HCT116 (cell line): Measurements from ENCODE around the gene NAB1. TPM values are rescaled to one million over a fixed set of nuclear protein-coding genes. Genes with fewer than 3 reads are reported as not detected.

Experiments
- ATAC-seq: fragments of 200-7000 bp; cut with Tn5 transposase; 2 replicates; pipeline ENCODE4 v1.9.1; 2020; ENCODE audit warnings: mild to moderate bottlenecking, moderate library complexity
- BruUV-seq: library from RNA; stranded (reverse); fragments of 400-500 nt; replicated peaks from 2 replicates; lab custom pipeline; 2021; lab: Mats Ljungman, UMichigan
- CTCF ChIA-PET: fragments of 300-600 bp; sonication (Branson Sonifier 250); formaldehyde crosslinking; loops from one replicate; lab custom pipeline; 2021; ENCODE audit warnings: antibody characterized with exemption; lab: Charles Lee
- POLR2A ChIA-PET: fragments of 300-600, 350-600 bp; sonication (Branson Sonifier 250); formaldehyde crosslinking; loops from one replicate; lab custom pipeline; 2021; ENCODE audit warnings: antibody characterized with exemption; lab: Charles Lee
- RAD21 ChIA-PET, 2 experiments: fragments of 300-600 bp; sonication (Branson Sonifier 250); formaldehyde crosslinking; loops; one replicate each; lab custom pipeline; 2023; ENCODE audit warnings: low total read pairs in 2 of 2; ENCODE audit not compliant: uncharacterized antibody in 2 of 2, unreplicated experiment in 2 of 2, low non-redundant PET in 1 of 2; lab: Charles Lee
- DNase-seq: peaks from one replicate; pipeline ENCODE4 v3.0.0-alpha.2; 2010; ENCODE audit warnings: low read depth, low spot score
- H2AFZ ChIP-seq: fragments of 200-600 bp; shearing (Covaris generic), sonication (generic); 2 replicates; pipeline ENCODE4 v1.6.1; 2017; ENCODE audit warnings: low read depth, mixed run types, mixed read lengths, antibody characterized with exemption, low read length; ENCODE audit not compliant: poor library complexity, severe bottlenecking
- H3K27ac ChIP-seq: 2 replicates; pipeline ENCODE4 v1.5.1; 2012; ENCODE audit warnings: low read depth, low read length
- H3K27me3 ChIP-seq: fragments of 200-600 bp; sonication (generic); 2 replicates; pipeline ENCODE4 v1.6.1; 2016; ENCODE audit warnings: mixed run types, low read length, mixed read lengths; ENCODE audit not compliant: insufficient read depth
- H3K36me3 ChIP-seq, 2 experiments: fragments of 200-500 bp in 1 of 2; fragments of 200-600 bp in 1 of 2; sonication (Bioruptor generic) in 1 of 2; sonication (generic) in 1 of 2; 2 replicates each; pipeline versions ENCODE4 v1.5.1 to v1.6.1; 2014 to 2016; ENCODE audit warnings: low read length in 2 of 2, inconsistent platforms in 1 of 2, mixed read lengths in 1 of 2, mixed run types in 1 of 2; ENCODE audit not compliant: insufficient read depth in 2 of 2, control insufficient read depth in 1 of 2
- H3K4me1 ChIP-seq, 2 experiments: fragments of 200-600 bp in 1 of 2; sonication (generic) in 1 of 2; 2 replicates each; pipeline versions ENCODE4 v1.5.1 to v1.6.1; 2012 to 2017; ENCODE audit warnings: low read length in 2 of 2, inconsistent platforms in 1 of 2, mild to moderate bottlenecking in 1 of 2, mixed read lengths in 1 of 2, mixed run types in 1 of 2, moderate library complexity in 1 of 2; ENCODE audit not compliant: insufficient read depth in 2 of 2, control insufficient read depth in 1 of 2
- H3K4me2 ChIP-seq: fragments of 200-600 bp; sonication (generic); 2 replicates; pipeline ENCODE4 v1.6.1; 2017; ENCODE audit warnings: mixed run types, low read length, mixed read lengths
- H3K4me3 ChIP-seq, 2 experiments: fragments of 200-600 bp in 1 of 2; sonication (generic) in 1 of 2; replicated peaks in 1 of 2; 2 replicates each; pipeline ENCODE4 v1.5.1; 2011 to 2016; ENCODE audit warnings: low read length in 2 of 2, control low read depth in 1 of 2, low read depth in 1 of 2, mild to moderate bottlenecking in 1 of 2, mixed read lengths in 1 of 2, mixed run types in 1 of 2
- H3K79me2 ChIP-seq: fragments of 200-600 bp; sonication (generic); 2 replicates; pipeline ENCODE4 v1.6.1; 2017; ENCODE audit warnings: mild to moderate bottlenecking, mixed run types, low read length, moderate library complexity, mixed read lengths; ENCODE audit not compliant: insufficient read depth
- H3K9ac ChIP-seq: fragments of 200-600 bp; sonication (generic); 2 replicates; pipeline ENCODE4 v1.6.1; 2016; ENCODE audit warnings: low read length, mixed read lengths
- H3K9me2 ChIP-seq: fragments of 200-600 bp; sonication (generic), shearing (Covaris generic); 2 replicates; pipeline ENCODE4 v1.6.1; 2017; ENCODE audit warnings: mixed run types, mild to moderate bottlenecking, moderate library complexity; ENCODE audit not compliant: insufficient read depth
- H3K9me3 ChIP-seq, 2 experiments: fragments of 200-500 bp in 1 of 2; fragments of 200-600 bp in 1 of 2; sonication (Bioruptor generic) in 1 of 2; sonication (generic) in 1 of 2; 2 replicates each; pipeline ENCODE4 v1.6.1; 2014 to 2017; ENCODE audit warnings: low read length in 2 of 2, mixed read lengths in 2 of 2, inconsistent platforms in 1 of 2, low read depth in 1 of 2, mild to moderate bottlenecking in 1 of 2, mixed run types in 1 of 2, moderate library complexity in 1 of 2; ENCODE audit not compliant: control insufficient read depth in 1 of 2, insufficient read depth in 1 of 2
- H4K20me1 ChIP-seq: fragments of 200-600 bp; sonication (generic), shearing (Covaris generic); 2 replicates; pipeline ENCODE4 v1.6.1; 2017; ENCODE audit warnings: mixed run types, mild to moderate bottlenecking, moderate library complexity; ENCODE audit not compliant: insufficient read depth
- CTCF ChIP-seq, 3 experiments: fragments of 200-600 bp in 1 of 3; sonication (generic) in 1 of 3; IDR thresholded peaks in 2 of 3; conservative IDR thresholded peaks in 1 of 3; 2 replicates each; pipeline ENCODE4 v1.5.1; 2012 to 2017; ENCODE audit warnings: low read depth in 2 of 3, low read length in 2 of 3, antibody characterized with exemption in 1 of 3, borderline replicate concordance in 1 of 3, control low read depth in 1 of 3, mild to moderate bottlenecking in 1 of 3, mixed read lengths in 1 of 3, mixed run types in 1 of 3, moderate library complexity in 1 of 3; ENCODE audit not compliant: insufficient read depth in 1 of 3
- EZH2 ChIP-seq: fragments of 200-600 bp; sonication (generic); IDR thresholded peaks from 2 replicates; pipeline ENCODE4 v1.6.1; 2017; ENCODE audit warnings: antibody characterized with exemption, mixed run types
- EZH2phosphoT487 ChIP-seq: fragments of 200-600 bp; IDR thresholded peaks from 2 replicates; pipeline ENCODE4 v1.6.1; 2018; ENCODE audit warnings: antibody characterized with exemption, borderline replicate concordance
- TCF7L2 ChIP-seq: IDR thresholded peaks from 2 replicates; pipeline ENCODE4 v1.7.0; 2011; ENCODE audit warnings: borderline replicate concordance, inconsistent platforms; ENCODE audit not compliant: insufficient read depth, insufficient read length; ENCODE audit errors: extremely low read depth
- ZFX ChIP-seq: fragments of 450-650 bp; IDR thresholded peaks from 2 replicates; pipeline ENCODE4 v1.6.1; 2017
- intact Hi-C: fragments of 100-400 bp; cut with micrococcal nuclease; formaldehyde crosslinking; loops from 2 replicates; pipeline ENCODE4 v1.10.0; 2022
- total RNA-seq: library from RNA; stranded (reverse); gene quantifications from one replicate; pipeline ENCODE4 v1.2.1, GENCODE V29; 2021; ENCODE audit not compliant: unreplicated experiment
- TF ChIP-seq, protein P1 (sequence below): IDR thresholded peaks from 2 replicates; pipeline ENCODE4 v1.6.1; 2011; ENCODE audit warnings: mild to moderate bottlenecking, low read length, moderate library complexity; ENCODE audit not compliant: insufficient replicate concordance; ENCODE audit errors: extremely low read depth

The NAB1 gene
- total RNA-seq, 1 experiment from 2014 or later = 43.8 TPM

GRCh38 chr2:190698895-190699294 lies 50.0 kb downstream of the NAB1 start:
- H3K4me1 ChIP-seq = no peaks in the 10 kb centered on the region
- no peaks in the 10 kb centered on the region for H3K9me2 ChIP-seq
- no peaks in the 10 kb centered on the region for H3K9me3 ChIP-seq
- ATAC-seq = peak; percentile 52; the same call in 1 of the 2 replicates
- no peaks in the 10 kb centered on the region for H4K20me1 ChIP-seq
- ChIA-PET RAD21 (no interaction called here), POLR2A (no interaction called here), CTCF (no interaction called here)
- H3K27ac ChIP-seq = no peak overlapping the region
- no TSS peak for BruUV-seq
- no peak for DNase-seq
- H2AFZ ChIP-seq = no peak overlapping the region
- H3K27me3 ChIP-seq = no peaks in the 10 kb centered on the region
- no peak overlapping the region for H3K4me3 ChIP-seq
- no peaks in the 10 kb centered on the region for H3K79me2 ChIP-seq
- no peak overlapping the region for H3K9ac ChIP-seq
- no peaks in the 10 kb centered on the region for H3K36me3 ChIP-seq
- H3K4me2 ChIP-seq = no peak overlapping the region
- TF ChIP-seq, protein P1, sequence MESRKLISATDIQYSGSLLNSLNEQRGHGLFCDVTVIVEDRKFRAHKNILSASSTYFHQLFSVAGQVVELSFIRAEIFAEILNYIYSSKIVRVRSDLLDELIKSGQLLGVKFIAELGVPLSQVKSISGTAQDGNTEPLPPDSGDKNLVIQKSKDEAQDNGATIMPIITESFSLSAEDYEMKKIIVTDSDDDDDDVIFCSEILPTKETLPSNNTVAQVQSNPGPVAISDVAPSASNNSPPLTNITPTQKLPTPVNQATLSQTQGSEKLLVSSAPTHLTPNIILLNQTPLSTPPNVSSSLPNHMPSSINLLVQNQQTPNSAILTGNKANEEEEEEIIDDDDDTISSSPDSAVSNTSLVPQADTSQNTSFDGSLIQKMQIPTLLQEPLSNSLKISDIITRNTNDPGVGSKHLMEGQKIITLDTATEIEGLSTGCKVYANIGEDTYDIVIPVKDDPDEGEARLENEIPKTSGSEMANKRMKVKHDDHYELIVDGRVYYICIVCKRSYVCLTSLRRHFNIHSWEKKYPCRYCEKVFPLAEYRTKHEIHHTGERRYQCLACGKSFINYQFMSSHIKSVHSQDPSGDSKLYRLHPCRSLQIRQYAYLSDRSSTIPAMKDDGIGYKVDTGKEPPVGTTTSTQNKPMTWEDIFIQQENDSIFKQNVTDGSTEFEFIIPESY = no peak
- 0 out of 6 replicates have a peak, but pooled peaks of 1 of the 3 experiments have one; percentile 7 for TF ChIP-seq CTCF (IDR thresholded peaks at IDR 0.05 in 2 of 3, conservative IDR thresholded peaks at IDR 0.05 in 1 of 3; ENCODE audit: borderline replicate concordance in 1 of 3, insufficient read depth in 1 of 3, low read depth in 2 of 3, low read length in 2 of 3)
- intact Hi-C loops = no loop called here

- Histone ChIP-seq H3K9me3 (no peaks in the 10 kb centered on the region), H3K4me3 (no peak overlapping the region), H2AFZ (no peak overlapping the region), H3K4me1 (no peaks in the 10 kb centered on the region), H3K36me3 (no peaks in the 10 kb centered on the region), H3K9me2 (no peaks in the 10 kb centered on the region), H4K20me1 (no peaks in the 10 kb centered on the region), H3K27me3 (no peaks in the 10 kb centered on the region), H3K27ac (no peak overlapping the region), H3K4me2 (no peak overlapping the region), H3K9ac (no peak overlapping the region), H3K79me2 (no peaks in the 10 kb centered on the region)
- intact Hi-C loops = no loop called here
- DNase-seq (no peak), ATAC-seq (no peak)
- RAD21 ChIA-PET = no interaction called here
- TF ChIP-seq EZH2phosphoT487 = no peak
- TF ChIP-seq ZFX = no peak
- no peak for TF ChIP-seq EZH2
- no peak for TF ChIP-seq TCF7L2
- CTCF ChIA-PET = no interaction called here
- no TSS peak for BruUV-seq
- POLR2A ChIA-PET = no interaction called here
These were observed 52.7 kb downstream of the NAB1 start for GRCh38 chr2:190701586-190701985.
